Activated naive CD4-positive, alpha-beta T cell treated with anti-CD3 and anti-CD28 coated beads, Interleukin-2, amount 50 U/mL, for 16 hours (primary cell): ENCODE data around the gene PTCD3.

Source experiments
- DNase-seq: peaks from one replicate; pipeline ENCODE4 v3.0.0-alpha.2; 2020

PTCD3 gene

DNA sequence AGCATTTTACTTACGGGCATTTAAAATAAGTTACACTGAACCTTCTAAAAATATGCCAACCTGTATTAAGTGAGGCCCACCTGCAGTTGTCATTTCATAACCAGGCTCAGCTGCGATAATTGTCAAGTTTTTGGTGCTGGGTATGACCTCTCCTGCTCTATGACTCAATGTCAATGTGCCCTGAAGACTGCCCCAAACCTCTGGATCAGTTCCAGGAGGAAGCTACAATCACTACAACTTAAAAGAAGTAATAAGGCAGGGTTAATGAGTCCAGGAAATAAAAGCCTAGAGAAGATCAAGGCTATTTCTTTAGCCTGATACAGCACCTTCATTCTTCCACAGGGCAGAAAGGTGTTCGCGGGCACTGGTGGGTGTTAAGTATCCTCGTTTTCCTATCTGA, 23.3 kb upstream of the PTCD3 start:
- DNase-seq, result no peak

- DNase-seq, result no peak
Measured at GRCh38 chr2:86087936-86088850, 17.8 kb upstream of the PTCD3 start.

- DNase-seq, result no peak
Measured at GRCh38 chr2:86094229-86094628, 11.8 kb upstream of the PTCD3 start.

GRCh38 chr2:86097114-86097896, 8.7 kb upstream of the PTCD3 start:
- no peak for DNase-seq

GRCh38 chr2:86097913-86098312, 8.1 kb upstream of the PTCD3 start:
- DNase-seq, result no peak

- DNase-seq, result no peak
Measured at GRCh38 chr2:86102157-86102556, 3.9 kb upstream of the PTCD3 start.

GRCh38 chr2:86105252-86105968, 625 bp upstream of the PTCD3 start, which contains the start of gene POLR1A:
Gene POLR1A (minus strand): TSS chr2:86105886. CDS start chr2:86105776, 110 bp downstream.
- peak; percentile 84 for DNase-seq

DNA sequence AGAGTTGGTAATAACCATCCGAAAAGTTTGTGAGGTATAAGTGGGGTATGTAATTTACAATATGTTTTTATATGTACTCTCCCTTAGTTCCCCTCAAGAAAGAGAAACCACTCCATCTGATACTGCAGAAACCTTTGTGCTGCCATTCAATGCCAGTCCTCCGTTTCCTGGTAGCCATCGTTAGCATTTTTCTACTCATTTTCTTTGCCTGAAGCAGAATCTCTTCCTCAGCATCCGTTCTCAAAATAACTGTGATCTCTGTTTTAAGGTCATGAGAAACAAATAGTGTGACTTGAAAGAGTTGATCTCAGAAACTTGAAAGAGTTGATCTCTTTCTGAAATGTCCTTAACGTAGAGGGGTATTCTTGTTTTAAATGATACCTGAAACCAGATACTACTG, 996 bp downstream of the PTCD3 start:
- DNase-seq, result no peak

GRCh38 chr2:86118130-86118529, 12.1 kb downstream of the PTCD3 start:
- DNase-seq, result no peak

DNA sequence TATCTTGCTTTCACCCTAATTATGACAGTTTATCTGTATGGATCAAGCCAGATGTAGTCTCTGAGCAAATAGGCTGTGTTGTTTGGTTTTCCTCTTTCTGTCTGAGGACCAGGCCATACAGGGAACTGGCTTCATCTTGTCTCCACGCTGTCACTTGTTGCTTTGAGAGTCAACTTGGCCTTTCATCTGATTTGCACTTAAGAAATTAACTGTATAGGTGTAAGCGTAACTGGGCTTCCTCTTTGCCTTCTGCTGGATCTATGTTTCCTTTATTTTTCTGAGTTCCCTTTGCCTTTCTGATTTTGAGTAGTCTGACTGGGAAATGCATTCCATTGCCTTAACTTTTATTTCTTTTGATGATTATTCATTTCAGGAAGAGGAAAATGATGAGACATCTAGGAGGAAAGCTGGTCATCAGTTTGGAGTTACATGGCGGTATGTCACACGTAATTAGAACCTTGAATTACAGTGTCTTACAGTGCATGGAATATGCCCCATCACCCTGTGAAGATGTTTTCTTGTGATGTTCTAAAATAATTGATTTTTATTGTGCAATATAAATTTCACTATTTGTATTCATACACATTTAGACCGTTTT, 17.4 kb downstream of the PTCD3 start:
- no peak for DNase-seq

DNA sequence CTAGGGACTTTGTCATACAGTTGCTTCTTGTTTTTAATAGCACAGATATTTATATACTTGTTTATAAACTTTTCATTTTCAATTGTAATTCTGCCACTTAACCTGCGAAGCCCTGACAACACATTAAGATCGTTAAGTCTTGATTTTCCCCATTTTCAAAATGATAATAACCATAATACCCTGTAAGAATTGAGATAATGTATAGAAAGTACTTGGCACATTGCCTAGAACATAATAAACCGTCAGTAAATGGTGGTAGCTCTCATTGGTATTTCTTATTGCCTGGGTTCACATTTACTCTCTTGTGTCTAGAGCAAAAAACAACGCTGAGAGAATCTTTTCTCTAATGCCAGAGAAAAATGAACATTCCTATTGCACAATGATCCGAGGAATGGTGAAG, 18.6 kb downstream of the PTCD3 start:
- no peak for DNase-seq

DNA sequence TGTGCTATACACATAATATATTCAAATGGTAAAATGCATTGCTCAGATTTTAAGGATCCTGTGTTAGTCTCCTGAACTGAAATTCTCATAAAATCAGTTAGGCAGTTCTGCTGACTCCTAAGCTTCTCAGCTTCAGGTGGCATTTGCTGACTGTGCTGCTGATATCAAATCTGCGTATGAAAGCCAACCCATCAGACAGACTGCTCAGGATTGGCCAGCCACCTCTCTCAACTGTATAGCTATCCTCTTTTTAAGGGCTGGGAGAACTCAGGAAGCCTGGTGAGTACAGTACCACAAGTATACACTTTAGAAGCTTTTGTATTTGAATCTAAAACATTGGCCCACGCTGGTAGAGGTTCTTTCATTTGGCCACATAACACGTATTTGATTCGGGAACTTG, 28.7 kb downstream of the PTCD3 start:
- DNase-seq, result no peak

GRCh38 chr2:86135653-86136052, 29.6 kb downstream of the PTCD3 start:
- DNase-seq, result no peak

DNA sequence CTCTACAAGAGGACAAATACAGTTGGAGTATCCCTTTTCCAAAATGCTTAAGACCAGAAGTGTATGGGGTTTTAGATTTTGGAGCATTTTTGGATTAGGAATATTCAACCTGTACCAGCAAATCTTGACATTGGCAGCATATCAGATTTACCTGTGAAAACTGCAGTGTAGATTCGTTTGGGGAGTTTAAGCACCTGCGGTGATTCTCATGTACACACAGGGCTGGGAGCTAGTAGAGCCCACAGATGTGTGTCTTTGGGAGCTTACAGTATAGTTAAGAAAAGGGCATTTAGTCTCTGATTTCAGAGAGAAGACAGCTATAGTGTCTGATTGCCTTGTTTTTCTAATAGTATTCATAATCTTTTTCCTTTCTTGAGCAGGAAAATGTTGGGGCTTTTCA, 30.1 kb downstream of the PTCD3 start:
- no peak for DNase-seq

- no peak for DNase-seq
Measured at GRCh38 chr2:86138736-86139625, 32.9 kb downstream of the PTCD3 start.

DNA sequence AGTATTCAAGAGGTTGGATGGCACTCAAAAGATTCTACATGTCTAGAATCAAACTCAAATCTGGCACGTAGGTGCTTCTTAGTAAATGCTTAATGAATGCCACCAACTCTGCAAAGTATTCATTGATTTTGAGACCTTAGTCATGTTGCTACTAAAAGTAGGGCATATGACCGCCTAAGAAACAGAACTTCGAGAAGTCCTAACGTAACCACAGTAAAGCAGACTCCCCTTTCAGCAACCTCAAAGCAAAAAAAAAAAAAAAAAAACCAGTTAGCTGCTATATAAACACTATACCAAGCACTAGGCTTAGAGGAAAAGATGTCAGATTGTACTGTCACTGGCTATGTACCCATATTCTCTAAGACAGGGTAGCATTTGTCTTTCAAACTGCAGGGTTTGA, 33.9 kb downstream of the PTCD3 start:
- no peak for DNase-seq

- no peak for DNase-seq
Measured at GRCh38 chr2:86140969-86141392, 34.9 kb downstream of the PTCD3 start.

DNA sequence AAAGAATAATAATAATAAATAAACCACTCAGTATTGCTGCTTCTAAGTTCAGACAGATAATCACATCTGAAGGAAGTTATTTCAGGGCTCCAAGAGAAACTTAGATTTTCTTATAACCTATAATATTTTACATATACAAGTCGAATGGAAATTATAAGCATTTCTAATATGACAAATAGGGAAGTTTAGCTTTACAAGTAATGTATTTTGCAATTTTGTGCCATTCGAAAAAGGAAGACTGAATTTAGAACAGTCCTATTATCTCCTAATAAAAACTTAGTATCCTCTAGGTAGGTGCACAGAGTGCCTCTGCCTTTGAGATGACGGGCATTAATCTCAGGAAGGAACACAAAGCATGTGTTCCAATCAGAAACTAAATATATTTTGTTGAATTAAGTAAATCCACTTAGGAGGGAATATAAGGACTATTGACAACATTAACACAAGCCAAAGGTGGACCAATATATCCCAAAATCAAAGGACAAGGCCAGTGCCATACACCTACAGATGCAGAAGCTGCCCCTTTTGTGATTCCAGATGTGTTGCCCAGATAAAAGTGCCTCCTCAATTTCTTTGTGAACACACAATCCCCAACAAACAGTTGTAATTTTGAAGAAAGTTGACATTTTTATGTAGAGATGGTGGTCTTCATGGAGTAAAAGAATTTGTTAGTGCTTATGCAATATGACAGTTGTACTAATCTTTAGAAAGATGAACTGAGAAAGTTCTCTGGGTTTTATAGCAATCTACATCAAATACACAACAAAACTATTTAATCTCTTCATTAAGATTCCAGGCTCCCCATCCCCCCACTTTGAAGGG, 36.6 kb downstream of the PTCD3 start:
- no peak for DNase-seq

DNA sequence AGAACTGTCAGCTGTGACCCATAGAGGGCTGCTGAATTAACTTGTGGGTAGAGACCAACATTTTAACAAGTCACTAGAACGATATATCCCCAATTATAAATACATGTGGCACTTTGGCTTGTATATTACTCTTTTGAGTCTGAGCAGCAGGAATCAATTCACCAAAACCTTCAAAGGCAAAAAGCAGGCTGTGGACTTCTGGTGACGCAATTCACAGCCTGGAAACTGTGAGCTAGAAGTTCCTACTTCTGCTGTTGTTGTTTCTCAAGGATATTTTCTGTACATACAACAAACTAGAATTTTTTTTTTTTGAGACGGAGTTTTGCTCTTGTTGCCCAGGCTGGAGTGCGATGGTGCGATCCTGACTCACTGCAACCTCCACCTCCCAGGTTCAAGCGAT, 37.3 kb downstream of the PTCD3 start:
- DNase-seq, result no peak

- no peak for DNase-seq
Measured at GRCh38 chr2:86143926-86144685, 38.1 kb downstream of the PTCD3 start.
